ENCODE data around the gene CIC.

GRCh38 chr19:42242069-42242511, 27.0 kb upstream of the CIC start:
- no peak for TF ChIP-seq REST (IDR thresholded peaks at IDR 0.05; ENCODE audit: insufficient read depth in 1 of 2, low read depth in 2 of 2, low read length in 2 of 2)
- TF ChIP-seq POLR2AphosphoS5 (IDR thresholded peaks at IDR 0.05; ENCODE audit: low read depth, low read length) = no peak
